ENCODE data around the gene CCR5.

The CCR5 gene

GRCh38 chr3:46351646-46352045 lies 19.1 kb upstream of the CCR5 start:
- DNase-seq (ENCODE audit: extremely low read depth, low read depth): no peak
- no peak overlapping the region for H3K4me3 ChIP-seq (replicated peaks; ENCODE audit: low read depth, low read length)
- no peak for TF ChIP-seq CTCF (IDR thresholded peaks at IDR 0.05; ENCODE audit: low read depth, low read length, missing control alignments)

DNA sequence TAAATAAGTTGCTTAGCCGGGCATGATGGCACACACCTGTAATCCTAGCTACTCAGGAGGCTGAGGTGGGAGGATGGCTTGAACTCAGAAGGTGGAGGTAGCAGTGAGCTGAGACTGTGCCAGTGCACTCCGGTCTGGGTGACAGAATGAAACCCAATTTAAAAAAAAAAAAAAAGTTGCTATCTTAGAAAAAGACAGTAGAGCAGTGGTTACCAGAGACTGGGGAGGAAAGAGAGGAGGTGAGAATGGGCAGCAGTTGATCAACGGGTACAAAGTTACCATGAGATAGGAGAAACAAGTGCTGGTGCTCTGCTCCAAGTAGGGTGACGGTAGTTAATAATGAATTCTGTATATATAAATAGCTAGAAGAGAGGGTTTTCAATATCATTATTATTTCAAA lies 17.7 kb upstream of the CCR5 start:
- DNase-seq (ENCODE audit: extremely low read depth, low read depth): no peak
- H3K4me3 ChIP-seq (replicated peaks; ENCODE audit: low read depth, low read length): no peak overlapping the region
- TF ChIP-seq CTCF (IDR thresholded peaks at IDR 0.05; ENCODE audit: low read depth, low read length, missing control alignments): no peak

- TF ChIP-seq CTCF (IDR thresholded peaks at IDR 0.05; ENCODE audit: low read depth, low read length, missing control alignments): no peak
- DNase-seq (ENCODE audit: extremely low read depth, low read depth): no peak
- no peak within 1 kb of the TSS for H3K4me3 ChIP-seq (replicated peaks; ENCODE audit: low read depth, low read length)
Observed at GRCh38 chr3:46353647-46354410, 16.9 kb upstream of the CCR5 start, which contains the start of gene CCR2. Gene CCR2 (plus strand): TSS chr3:46354111. CDS start chr3:46357528, 3,417 bp downstream.

GRCh38 chr3:46354478-46354877 lies 16.3 kb upstream of the CCR5 start:
- no peak for DNase-seq (ENCODE audit: extremely low read depth, low read depth)
- no peak for TF ChIP-seq CTCF (IDR thresholded peaks at IDR 0.05; ENCODE audit: low read depth, low read length, missing control alignments)
- no peak overlapping the region for H3K4me3 ChIP-seq (replicated peaks; ENCODE audit: low read depth, low read length)

- H3K4me3 ChIP-seq (replicated peaks; ENCODE audit: low read depth, low read length): no peak overlapping the region
- no peak for DNase-seq (ENCODE audit: extremely low read depth, low read depth)
- TF ChIP-seq CTCF (IDR thresholded peaks at IDR 0.05; ENCODE audit: low read depth, low read length, missing control alignments): no peak
Observed at GRCh38 chr3:46354984-46355383, 15.8 kb upstream of the CCR5 start.

DNA sequence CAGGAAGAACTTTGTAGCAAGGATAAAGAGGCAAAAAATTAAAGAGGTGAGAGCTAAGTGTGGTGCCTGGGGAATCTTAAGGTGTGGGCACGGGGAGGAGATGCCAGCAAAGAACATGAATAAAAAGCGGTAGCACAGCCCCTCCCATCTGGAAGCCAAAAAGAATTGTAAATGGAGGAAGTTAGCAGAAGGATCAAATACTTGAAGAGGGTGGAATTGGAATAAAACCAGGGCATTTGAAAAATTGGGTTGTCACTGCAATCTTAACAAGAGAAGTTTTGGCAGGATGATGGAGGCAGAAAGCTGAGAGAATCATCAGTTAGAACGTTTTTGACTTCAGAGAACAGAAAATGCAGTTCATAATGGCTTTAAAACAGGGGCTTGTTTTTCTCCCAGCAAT lies 14.5 kb upstream of the CCR5 start:
- no peak overlapping the region for H3K4me3 ChIP-seq (replicated peaks; ENCODE audit: low read depth, low read length)
- TF ChIP-seq CTCF (IDR thresholded peaks at IDR 0.05; ENCODE audit: low read depth, low read length, missing control alignments): no peak
- no peak for DNase-seq (ENCODE audit: extremely low read depth, low read depth)

- DNase-seq (ENCODE audit: extremely low read depth, low read depth): no peak
- no peak for TF ChIP-seq CTCF (IDR thresholded peaks at IDR 0.05; ENCODE audit: low read depth, low read length, missing control alignments)
- no peak overlapping the region for H3K4me3 ChIP-seq (replicated peaks; ENCODE audit: low read depth, low read length)
Observed at GRCh38 chr3:46356909-46357308, 13.8 kb upstream of the CCR5 start.

Measured in HFF-Myc (cell line).